Kasumi-1 (cell line): Measurements from ENCODE around the gene ACTN1.

Source experiments
- DNase-seq, 2 experiments: peaks; one replicate each; lab custom pipeline; 2025; lab: John Stamatoyannopoulos, UW

Gene ACTN1

GRCh38 chr14:68951035-68951797 lies 27.9 kb downstream of the ACTN1 start:
- peak; percentile 83 to 87 for DNase-seq

GRCh38 chr14:68950111-68950510 lies 29.0 kb downstream of the ACTN1 start:
- DNase-seq = no peak

- no peak for DNase-seq
Measured at GRCh38 chr14:68949601-68949965, 29.5 kb downstream of the ACTN1 start.

GRCh38 chr14:68948686-68949600 lies 30.2 kb downstream of the ACTN1 start:
- no peak for DNase-seq

- peak; percentile 79 to 85 for DNase-seq
Measured at GRCh38 chr14:68947802-68948201, 31.3 kb downstream of the ACTN1 start.

GRCh38 chr14:68946489-68946822 lies 32.6 kb downstream of the ACTN1 start:
- DNase-seq = no peak

GRCh38 chr14:68945585-68946488 lies 33.3 kb downstream of the ACTN1 start:
- no peak for DNase-seq

- no peak for DNase-seq
Measured at GRCh38 chr14:68945190-68945584, 33.9 kb downstream of the ACTN1 start.

GRCh38 chr14:68944162-68944561 lies 34.9 kb downstream of the ACTN1 start:
- DNase-seq = no peak

GRCh38 chr14:68943107-68943506 lies 36.0 kb downstream of the ACTN1 start:
- DNase-seq = no peak

- DNase-seq = peak; percentile 84 to 85
Measured at GRCh38 chr14:68942296-68943035, 36.6 kb downstream of the ACTN1 start.

- DNase-seq = peak; percentile 68 to 70
Measured at GRCh38 chr14:68941820-68942219, 37.3 kb downstream of the ACTN1 start.

- no peak for DNase-seq
Measured at GRCh38 chr14:68940614-68941185, 38.4 kb downstream of the ACTN1 start.

GRCh38 chr14:68939893-68940613 lies 39.0 kb downstream of the ACTN1 start:
- DNase-seq = no peak

GRCh38 chr14:68939181-68939892 lies 39.8 kb downstream of the ACTN1 start:
- no peak for DNase-seq

- no peak for DNase-seq
Measured at GRCh38 chr14:68938271-68939150, 40.6 kb downstream of the ACTN1 start.

GRCh38 chr14:68937471-68938270 lies 41.4 kb downstream of the ACTN1 start:
- no peak for DNase-seq

- no peak for DNase-seq
Measured at GRCh38 chr14:68936980-68937379, 42.1 kb downstream of the ACTN1 start.
